Stimulated activated CD8-positive, alpha-beta memory T cell treated with anti-CD3 and anti-CD28 coated beads, Interleukin-2, amount 100 ng/mL, for 48 hours (primary cell): ENCODE results near the gene DTYMK.

Experiments
- DNase-seq, 2 donors: peaks; one replicate each; pipeline ENCODE4 v3.0.0-alpha.2; 2020; ENCODE audit warnings: low read depth in 2 of 2

DTYMK gene, protein sequence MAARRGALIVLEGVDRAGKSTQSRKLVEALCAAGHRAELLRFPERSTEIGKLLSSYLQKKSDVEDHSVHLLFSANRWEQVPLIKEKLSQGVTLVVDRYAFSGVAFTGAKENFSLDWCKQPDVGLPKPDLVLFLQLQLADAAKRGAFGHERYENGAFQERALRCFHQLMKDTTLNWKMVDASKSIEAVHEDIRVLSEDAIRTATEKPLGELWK

DNA sequence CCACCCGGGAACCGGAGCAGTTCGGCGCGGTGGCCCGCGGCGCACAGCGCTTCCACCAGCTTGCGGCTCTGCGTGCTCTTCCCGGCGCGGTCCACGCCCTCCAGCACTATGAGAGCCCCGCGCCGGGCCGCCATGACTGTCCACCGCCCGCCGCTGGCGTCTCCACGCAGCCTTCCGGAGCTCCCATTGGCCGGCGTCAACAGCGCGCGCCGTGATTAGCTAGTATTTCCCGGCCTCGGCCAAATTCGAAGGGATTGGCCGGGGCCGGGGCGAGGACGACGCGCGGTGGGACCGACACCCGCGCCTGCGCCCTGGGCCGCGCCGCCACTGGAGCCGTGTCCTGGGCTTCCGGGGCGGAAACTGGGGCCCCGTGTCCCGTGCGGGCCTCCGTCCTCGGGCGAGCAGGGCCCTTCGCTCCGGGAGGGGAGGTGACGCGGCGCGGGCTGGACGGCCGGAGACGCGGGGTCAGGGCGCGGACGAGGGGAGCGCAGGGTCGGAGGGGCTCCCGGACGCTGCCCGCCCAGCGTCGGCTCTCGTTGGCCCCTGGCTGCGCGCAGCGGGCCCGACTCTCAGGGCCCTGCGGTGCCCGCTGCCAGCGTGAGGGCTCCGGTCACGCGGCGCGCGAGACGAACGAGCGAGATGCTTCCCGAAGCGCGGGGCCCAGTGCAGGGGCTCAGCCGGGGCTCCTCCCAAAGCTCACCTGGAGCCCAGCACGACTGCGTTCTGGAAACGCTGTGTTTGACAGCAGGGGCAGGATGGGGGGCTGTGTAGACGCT lies at the start of gene DTYMK:
TSS of gene DTYMK (minus strand) at position 166 of the 776 bp plus-strand sequence. CDS start at position 134, 32 bp downstream.
- DNase-seq: peak; percentile 93 to 96

DNA sequence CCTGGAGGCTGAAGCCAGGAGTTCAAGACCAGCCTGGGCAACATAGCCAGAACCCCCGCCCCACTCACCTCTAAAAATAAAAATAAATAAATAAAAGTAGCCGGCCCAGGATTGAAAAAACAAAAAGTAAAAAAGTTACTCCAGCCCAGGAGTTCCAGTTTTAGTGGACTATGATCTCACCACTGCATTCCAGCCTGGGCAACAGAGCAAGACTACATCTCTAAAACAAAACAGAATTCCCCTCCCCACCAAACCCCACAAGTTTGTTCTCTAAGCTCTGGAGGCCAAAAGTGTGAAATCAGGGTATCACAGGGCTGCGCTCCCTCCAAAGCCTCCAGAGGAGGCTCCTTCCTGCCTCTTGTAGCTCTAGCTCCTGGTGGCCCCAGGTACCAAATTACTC lies 49.5 kb upstream of the DTYMK start:
- no peak for DNase-seq

DNA sequence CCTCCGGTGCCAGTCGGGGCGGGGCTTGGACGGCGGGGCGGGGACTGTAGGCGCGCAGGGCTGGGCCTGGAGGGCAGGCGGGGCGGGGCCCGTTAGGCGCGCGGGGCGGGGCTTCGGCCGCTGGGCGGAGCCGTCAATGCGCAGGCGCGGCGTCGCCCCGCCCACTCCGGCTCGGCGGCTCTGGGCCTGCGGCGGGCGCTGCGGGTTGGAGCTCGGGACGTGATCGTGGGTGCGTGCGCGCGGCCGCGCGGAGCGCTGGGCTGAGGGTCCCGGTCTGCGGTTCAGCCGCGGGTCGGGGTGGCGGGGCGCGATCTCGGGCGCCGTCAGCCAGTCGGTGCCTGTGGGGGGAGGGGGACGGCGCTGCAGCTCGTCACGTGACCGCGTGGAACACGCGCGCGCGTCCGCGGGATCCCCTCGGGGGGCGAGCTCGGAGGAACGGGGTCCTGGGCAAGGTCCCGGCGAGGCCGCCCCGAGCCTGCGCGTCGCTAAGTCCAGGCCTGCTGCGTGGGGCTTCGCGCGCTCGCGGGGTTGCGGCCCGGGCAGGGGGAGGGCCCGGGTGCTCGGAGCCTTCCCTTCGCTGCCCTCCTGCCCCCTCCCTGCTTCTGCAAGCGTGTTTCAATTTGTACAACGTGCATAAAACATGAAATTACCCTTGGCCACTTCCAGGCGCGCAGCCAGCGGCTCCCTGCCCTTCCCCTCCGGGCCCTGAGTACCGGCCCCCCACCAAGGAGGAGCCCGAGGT lies 48.0 kb upstream of the DTYMK start, which contains the start of gene D2HGDH:
TSS of gene D2HGDH (plus strand) at position 164 of the 742 bp plus-strand sequence. CDS start 595 bp downstream, outside the sequence.
- peak; percentile 91 to 93 for DNase-seq

DNA sequence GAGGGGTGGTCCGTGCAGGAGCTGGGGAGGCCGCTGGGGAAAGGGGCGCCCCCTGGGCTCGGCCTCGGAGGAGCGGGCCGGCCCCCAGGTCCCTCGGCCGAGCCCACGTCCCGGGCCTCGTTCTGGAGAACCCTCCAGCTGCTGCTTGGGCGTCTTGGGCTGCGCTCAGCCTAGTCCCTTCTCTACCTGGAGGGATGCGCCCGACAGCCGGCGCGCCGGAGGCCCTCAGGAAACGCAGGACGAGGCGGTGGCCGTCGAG lies 47.5 kb upstream of the DTYMK start:
- DNase-seq: no peak

DNA sequence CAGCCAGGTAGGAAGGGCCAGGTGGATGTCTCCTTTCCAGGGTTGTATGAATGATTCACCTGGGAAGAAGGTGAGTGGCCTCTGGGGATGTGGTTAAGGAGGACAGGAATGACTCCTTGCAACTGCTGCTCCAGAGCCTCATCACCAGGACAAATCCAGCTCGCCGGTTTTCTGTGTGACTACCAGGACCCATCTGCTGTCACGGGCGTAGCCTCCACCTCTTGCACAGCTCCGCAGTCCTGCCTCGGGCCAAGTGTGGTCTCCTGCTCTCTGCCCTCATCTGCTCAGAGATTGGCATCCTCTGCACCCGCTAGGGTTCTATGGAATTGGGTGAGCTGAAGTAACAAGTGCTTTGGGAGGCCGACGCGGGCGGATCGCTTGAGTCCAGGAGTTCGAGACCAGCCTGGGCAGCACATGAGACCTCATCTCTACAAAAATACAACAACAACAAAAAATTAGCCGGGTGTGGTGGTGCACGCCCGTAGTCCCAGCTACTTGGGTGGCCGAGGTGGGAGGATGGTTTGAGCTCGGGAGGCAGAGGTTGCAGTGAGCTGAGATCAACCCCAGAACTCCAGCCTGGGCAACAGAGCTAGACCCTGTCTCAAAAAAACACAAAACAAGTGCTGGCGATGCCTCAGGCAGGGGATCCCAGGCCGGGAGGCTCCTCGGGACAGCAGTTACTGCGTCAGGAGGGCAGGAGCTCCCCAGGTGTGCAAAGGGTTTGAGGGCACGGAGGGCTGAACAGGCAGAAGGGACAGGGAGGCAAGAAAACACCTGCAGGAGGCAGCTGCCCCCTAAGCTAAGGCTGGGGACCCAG lies 47.0 kb upstream of the DTYMK start:
- no peak for DNase-seq

DNA sequence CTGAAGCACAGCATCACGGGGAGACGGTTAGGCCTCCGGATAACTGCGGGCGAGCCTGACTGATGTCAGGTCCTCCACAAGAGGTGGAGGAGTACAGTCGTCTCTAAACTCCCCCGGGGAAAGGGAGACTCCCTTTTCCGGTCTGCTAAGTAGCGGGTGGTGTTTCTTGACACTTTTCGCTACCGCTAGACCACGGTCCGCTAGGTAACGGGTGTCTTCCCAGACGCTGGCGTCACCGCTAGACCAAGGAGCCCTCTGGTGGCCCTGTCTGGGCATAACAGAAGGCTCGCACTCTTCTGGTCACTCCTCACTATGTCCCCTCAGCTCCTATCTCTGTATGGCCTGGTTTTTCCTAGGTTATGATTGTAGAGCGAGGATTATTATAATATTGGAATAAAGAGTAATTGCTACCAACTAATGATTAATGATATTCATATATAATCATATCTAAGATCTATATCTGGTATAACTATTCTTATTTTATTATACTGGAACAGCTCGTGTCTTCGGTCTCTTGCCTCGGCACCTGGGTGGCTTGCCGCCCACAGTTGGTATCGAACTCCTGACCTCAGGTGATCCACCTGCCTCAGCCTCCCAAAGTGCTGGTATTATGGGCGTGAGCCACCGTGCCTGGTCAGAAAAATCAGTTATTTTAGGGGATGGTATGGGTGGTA lies 46.0 kb upstream of the DTYMK start:
- DNase-seq: peak in 1 of 2 donors; percentile 67

DNA sequence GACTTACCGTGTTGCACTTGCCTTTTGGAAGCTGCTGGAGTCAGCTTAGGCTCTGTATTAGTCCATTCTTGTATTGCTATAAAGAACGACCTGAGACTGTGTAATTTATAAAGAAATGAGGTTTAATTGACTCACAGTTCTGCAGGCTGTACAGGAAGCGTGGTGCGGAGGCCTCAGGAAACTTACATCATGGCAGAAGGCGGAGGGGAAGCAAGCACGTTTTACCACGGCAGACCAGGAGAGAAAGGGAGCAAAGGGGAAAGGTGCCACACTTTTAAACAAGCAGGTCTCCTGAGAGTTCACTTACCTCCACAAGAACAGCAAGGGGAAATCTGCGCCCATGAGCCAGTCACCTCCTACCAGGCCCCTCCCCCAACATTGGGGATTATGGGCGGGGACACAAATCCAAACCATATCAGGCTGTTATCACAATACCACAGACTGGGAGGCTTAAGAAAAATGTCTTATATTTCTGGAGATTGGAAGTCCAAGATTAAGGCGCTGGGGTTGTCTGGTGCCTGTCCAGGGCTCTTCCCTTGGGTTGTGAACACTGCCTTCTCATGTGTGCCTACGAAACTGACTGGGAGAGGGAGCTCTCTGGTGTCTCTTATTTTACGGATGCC lies 44.2 kb upstream of the DTYMK start:
- DNase-seq: no peak

DNA sequence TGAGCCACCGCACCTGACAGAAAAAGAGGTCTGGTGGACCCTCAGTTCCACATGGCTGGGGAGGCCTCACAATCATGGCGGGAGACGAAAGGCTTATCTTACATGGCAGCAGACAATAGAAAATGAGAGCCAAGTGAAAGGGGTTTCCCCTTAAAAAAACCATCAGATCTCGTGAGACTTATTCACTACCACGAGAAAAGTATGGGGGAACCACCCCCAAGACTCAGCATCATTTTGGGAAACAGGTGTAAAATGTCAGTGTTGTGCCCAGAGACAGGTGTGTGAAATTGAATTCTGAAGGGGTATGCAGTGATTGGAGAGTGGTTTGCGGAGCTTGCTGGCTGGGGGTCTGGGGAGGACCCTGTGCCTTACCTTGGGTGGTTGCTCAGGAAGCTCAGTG lies 43.3 kb upstream of the DTYMK start:
- no peak for DNase-seq

DNA sequence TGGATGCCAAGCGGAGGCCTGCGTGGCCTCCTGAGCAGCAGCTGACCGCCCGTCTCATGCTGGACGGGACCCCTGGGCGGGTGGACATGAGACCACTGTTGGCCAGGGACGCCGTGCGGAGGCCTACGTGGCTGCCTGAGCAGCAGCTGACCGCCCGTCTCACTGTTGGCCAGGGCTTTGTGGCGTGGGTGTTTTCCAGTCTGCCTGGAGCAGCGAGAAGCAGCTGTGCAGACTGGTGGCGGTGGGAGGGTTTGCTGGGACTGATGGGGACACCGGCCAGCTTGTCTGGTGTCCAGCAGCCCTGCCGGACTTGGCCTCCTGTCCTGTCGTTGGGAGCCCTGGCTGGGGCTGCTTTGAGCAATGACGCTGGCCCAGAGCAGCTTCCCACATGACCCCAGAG lies 42.0 kb upstream of the DTYMK start:
- no peak for DNase-seq

DNA sequence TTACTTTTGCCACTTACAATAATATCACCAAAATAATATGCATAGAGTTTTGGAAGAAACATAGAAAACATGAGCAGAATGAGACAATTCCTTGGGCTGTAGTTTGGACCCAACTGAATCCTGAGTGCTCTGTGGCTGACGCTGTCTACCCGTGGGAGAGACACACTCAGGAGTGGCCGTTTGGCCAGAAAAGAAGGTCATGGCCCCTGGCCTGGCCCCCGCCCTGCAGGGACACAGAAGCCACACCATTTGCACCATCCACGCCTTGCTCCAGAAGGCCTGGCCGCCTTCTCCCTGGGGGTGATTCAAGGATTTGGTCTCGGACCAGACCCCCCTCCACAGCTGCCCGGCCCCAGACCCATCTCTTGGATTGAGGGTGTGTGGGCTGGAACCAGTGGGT lies 41.4 kb upstream of the DTYMK start:
- DNase-seq: no peak

DNA sequence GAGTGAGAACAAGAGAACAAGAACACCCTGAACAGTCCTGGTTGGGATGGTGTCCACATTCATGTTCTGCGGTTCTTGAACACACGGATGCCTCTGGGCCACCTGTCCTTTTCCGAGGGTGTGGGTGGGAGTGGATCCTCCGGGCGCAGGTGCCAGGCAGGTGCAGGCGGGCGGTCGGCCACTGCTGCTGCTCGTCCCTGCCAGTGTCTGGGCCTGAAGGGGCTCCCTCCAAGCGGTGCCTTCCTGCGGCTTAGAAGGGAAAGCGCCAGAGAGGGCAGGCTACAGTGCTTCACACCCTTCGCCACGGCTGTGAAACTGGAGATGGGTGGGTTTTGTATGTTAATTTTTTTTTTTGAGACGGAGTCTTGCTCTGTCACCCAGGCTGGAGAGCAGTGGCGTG lies 39.8 kb upstream of the DTYMK start:
- DNase-seq: no peak

DNA sequence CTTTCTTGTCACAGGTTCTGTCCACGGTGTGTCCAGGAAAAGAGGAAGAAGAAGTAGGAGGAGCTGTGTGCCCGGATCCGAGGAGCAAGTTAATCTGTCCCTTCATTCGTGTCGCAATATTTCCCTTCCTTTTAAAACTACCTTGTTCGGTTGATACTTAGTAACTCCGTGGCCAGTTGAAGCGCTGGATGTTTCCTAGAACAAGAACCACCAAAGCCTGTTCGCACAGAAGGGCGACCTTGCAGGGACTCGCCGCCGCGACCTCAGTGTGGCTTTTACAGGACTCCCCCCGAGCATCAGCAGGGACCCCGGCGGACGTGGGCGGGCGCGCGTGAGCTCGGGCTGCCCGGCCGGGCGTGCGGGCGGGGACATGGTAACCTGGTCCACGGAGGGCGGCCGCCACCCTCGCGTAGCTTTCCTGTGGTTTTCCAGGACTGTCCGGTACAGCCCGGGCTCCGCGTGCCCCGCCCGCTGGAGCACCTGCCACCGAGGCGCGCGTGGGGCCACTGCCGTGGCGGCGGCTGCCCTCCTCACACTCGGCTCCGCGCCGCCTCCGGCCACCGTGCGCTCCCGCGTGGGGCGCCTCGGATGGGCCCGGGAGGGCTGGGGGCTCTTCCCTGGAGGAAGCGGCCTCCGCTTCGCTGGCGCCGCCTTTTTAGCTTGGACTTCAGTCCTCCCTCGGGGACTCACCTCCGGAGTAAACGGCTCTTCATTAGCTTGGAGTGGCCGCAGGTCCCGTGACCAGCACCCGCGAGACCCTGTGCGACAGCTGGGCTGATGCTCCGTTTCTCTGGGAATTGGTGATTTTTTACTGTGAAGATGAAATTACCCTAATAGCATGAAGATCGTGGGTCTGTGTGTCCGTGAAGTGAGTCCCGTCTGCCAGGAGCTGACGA lies 38.6 kb upstream of the DTYMK start:
- DNase-seq: no peak

DNA sequence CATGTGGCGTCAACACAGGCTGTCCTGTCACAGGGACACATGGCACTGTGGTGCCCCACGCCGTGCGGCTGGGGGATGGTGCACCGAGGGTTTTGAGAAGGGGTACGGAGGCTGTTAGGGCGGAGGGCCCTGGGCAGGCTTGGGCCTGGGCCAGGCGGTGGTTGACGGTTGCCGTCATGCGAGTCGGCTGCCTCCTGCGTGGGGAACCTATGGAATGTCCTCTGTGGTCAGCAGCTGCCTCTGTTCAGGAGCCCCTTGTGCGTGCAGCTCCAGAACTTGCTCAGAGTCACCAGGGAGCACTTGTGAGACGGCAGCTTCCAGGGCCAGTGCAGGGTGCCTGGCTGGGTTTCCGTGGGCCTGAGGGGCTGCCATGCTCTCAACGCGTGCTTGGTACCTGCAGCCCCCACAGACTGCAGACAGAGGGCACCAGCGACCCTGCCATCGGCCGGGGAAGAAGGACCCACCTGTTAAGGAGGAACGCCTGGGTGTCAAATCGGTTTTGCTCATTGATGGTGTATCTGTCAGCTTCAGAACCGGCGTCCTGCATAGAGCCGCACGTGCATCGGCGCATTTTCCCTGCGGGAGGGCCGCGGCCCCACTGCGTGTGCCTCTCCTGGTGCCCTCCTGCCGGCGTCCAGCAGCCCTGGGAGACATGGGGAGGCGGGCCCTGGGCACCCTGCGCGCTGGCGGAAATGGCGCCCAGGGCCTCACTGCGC lies 37.8 kb upstream of the DTYMK start:
- DNase-seq: no peak

DNA sequence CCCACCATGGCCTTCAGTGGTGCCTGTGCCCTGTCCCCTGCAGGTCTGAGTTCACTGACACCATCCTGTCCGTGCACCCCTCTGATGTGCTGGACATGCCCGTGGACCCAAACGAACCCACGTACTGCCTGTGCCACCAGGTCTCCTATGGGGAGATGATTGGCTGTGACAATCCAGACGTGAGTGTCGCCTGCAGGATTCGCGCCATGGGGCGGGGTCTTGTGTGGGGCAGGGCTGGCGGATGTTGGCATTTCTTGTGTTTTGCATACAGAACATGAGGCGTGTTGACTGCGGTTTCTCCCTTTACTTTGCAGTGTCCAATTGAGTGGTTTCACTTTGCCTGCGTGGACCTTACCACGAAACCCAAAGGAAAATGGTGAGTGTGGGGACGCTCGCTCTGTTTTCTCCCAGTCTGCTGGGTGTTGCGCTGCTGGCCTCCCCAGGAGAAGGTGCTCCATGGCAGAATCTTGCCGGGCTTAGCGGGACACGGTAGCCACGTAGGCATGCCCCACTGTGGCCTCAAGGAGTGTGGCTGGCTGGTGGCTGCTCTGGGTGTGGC lies 36.4 kb upstream of the DTYMK start:
- no peak for DNase-seq

DNA sequence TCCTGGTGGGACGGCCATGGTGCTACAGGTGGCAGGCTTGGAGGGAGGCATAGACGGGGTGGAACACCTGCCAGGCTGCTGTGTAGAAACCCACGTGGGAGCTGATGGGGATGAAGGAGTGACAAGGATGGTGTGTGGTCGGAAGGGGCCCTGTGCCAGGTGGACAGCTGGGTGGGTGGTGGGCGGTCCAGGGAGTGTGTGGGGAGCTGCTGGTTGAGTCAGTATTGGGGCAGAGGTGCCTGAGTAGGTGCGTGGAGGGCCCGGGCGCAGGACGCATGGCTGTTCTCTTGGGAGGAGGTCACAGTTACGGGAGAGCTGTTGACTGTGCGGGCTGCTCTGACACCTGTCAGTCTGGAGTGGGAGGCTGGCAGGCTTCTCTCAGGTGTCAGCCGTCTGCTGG lies 35.2 kb upstream of the DTYMK start:
- no peak for DNase-seq

DNA sequence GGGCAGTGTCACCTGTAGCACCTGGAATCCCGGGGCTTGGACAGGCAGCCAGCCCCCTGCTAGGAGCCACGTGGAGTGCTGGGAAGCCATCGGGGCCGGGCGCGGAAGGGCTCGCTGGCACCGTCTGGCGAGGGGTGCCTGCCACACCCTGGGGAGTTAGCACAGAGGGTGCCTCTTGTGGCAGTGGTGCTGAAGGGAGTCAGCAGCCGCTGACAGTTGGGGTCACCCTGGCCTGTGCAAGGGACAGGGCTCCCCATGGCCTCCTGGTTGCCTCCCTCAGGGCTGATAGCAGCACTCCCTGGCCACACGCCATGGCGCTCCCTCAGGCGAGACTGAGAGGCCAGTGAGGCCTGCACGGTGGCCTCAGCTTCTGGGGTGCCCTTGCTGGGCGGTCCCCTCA lies 33.9 kb upstream of the DTYMK start:
- DNase-seq: no peak

DNA sequence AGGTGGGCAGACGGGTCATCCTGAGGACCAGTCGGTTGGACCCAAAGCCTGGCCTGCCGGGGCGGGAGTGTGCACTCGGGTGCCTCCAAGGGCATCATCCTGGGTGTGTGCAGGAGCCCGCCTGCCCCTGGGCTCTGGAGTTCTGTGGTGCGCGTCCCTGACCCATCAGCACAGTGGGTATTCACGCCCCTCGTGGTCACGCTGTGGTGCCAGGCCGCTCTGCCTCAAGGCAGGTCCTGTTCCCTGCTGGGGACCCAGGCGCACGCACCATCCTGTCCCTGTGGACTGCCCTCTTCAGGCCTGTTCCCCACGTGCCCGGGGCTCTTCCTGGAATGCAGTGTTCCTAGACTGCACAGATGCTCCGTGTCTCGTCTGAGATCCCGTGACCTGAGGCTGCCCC lies 33.5 kb upstream of the DTYMK start:
- no peak for DNase-seq

DNA sequence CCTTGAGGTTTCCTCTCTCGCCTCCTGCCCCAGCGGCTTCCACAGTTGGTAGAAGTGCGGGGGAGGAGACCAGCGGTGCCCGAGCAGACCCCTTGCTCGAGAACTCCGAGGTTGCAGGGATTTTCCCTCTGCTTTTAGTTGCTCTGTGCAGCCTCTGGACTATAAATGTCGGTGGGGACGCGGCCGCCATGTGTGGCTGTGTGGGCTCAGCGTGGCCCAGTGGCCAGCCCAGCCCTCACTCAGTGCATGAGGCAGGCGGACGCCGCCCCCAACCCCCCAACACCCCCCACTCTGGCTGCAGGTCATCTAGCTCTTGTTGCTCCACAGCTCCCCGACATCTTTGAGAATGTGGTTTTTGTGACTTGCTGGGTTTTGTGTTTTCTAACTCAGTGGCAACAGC lies 32.5 kb upstream of the DTYMK start:
- no peak for DNase-seq

DNA sequence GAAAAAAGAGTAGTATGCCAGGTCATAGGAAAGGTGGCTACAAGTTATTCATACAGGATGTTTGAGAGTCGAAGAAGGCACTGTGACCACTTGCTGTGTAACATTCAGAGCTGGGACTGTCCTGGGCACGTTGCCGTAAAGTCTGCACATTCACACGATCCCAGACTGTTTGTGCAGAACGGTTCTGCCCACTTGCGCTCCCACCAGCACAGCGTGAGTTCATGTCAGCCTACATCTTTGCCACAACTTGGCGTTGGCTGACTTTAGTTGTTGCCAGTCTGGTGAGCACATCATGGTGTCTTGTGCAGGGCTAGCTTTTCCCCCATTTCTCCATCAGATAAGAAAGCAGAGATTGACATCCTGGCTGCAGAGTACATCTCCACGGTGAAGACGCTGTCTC lies 22.3 kb upstream of the DTYMK start:
- DNase-seq: no peak
